BJ (cell line): Measurements from ENCODE around the gene TIAM2. TPM values are rescaled to one million over a fixed set of nuclear protein-coding genes. Genes with fewer than 3 reads are reported as not detected.

ENCODE experiments used
- CTCF ChIA-PET: fragments of 350-600 bp; formaldehyde crosslinking; extraction: SDS; loops from one replicate; lab custom pipeline; 2021; ENCODE audit warnings: antibody characterized with exemption, inconsistent platforms; lab: Yijun Ruan, JAX
- POLR2A ChIA-PET: fragments of 300-600 bp; sonication (Branson Sonifier 250); formaldehyde crosslinking; extraction: SDS; loops from one replicate; lab custom pipeline; 2021; ENCODE audit warnings: antibody characterized with exemption; lab: Charles Lee
- DNase-seq: peaks from one replicate; pipeline ENCODE4 v3.0.0-alpha.2; 2011; ENCODE audit warnings: low read depth
- H3K27me3 ChIP-seq: 2 replicates; pipeline ENCODE4 v1.6.0; 2011; ENCODE audit warnings: low read length; ENCODE audit not compliant: control insufficient read depth, insufficient read depth
- H3K36me3 ChIP-seq: 2 replicates; pipeline ENCODE4 v1.5.1; 2011; ENCODE audit warnings: low read length; ENCODE audit not compliant: control insufficient read depth, insufficient read depth
- H3K4me3 ChIP-seq: 2 replicates; pipeline ENCODE4 v1.5.1; 2011; ENCODE audit warnings: low read depth, mild to moderate bottlenecking, control low read depth, low read length
- CTCF ChIP-seq: IDR thresholded peaks from 2 replicates; pipeline ENCODE4 v1.5.1; 2011; ENCODE audit warnings: low read depth, mild to moderate bottlenecking, control low read depth, inconsistent platforms, low read length, moderate library complexity; ENCODE audit not compliant: insufficient read depth
- polyA plus RNA-seq: library from polyadenylated mRNA; depleted of rRNA; stranded (reverse); fragments of >200 nt; gene quantifications from 2 replicates; pipeline ENCODE4 v1.2.3, GENCODE V29; 2011

Gene TIAM2
- polyA plus RNA-seq, 1 experiment: 4.6 TPM

GRCh38 chr6:155232848-155233247 is 237.7 kb downstream of the TIAM2 start:
- no peak for TF ChIP-seq CTCF
- CTCF ChIA-PET: interaction anchor here (0.6 to 1.1 kb wide), 3 partner anchors 20 to 57 kb away, joined by 3 read pairs; no protein-coding TSS in a partner anchor
- Histone ChIP-seq H3K4me3 (no peak overlapping the region), H3K36me3 (no peaks in the 10 kb centered on the region), H3K27me3 (no peaks in the 10 kb centered on the region)
- DNase-seq: no peak
- POLR2A ChIA-PET: no interaction called here

GRCh38 chr6:155234167-155234566 is 239.1 kb downstream of the TIAM2 start:
- DNase-seq: no peak
- TF ChIP-seq CTCF: no peak
- Histone ChIP-seq H3K4me3 (no peak overlapping the region), H3K27me3 (no peaks in the 10 kb centered on the region), H3K36me3 (no peaks in the 10 kb centered on the region)
- CTCF ChIA-PET: interaction anchor here (3.7 kb wide), 1 partner anchor 14 kb away, joined by 12 read pairs; no protein-coding TSS in a partner anchor
- POLR2A ChIA-PET: no interaction called here

GRCh38 chr6:155234687-155235086 is 239.6 kb downstream of the TIAM2 start:
- Histone ChIP-seq H3K4me3 (no peak overlapping the region), H3K27me3 (no peaks in the 10 kb centered on the region), H3K36me3 (no peaks in the 10 kb centered on the region; the same call in 1 of the 2 replicates)
- no peak for TF ChIP-seq CTCF
- CTCF ChIA-PET: interaction anchor here (1.3 to 3.7 kb wide), 2 partner anchors 10 to 13 kb away, joined by 3 to 12 read pairs; no protein-coding TSS in a partner anchor
- POLR2A ChIA-PET: no interaction called here
- no peak for DNase-seq

- Histone ChIP-seq H3K27me3 (no peaks in the 10 kb centered on the region), H3K4me3 (no peak overlapping the region), H3K36me3 (no peaks in the 10 kb centered on the region; the same call in 1 of the 2 replicates)
- POLR2A ChIA-PET: no interaction called here
- DNase-seq: no peak
- TF ChIP-seq CTCF: no peak
- CTCF ChIA-PET: interaction anchor here (1.3 to 3.7 kb wide), 2 partner anchors 11 to 13 kb away, joined by 3 to 12 read pairs; no protein-coding TSS in a partner anchor
Measured at GRCh38 chr6:155235087-155235486, 240.0 kb downstream of the TIAM2 start.

- POLR2A ChIA-PET: no interaction called here
- CTCF ChIA-PET: interaction anchor here (1.0 to 1.6 kb wide), 2 partner anchors 9 to 370 kb away, joined by 3 to 5 read pairs; no protein-coding TSS in a partner anchor
- DNase-seq: no peak
- Histone ChIP-seq H3K4me3 (no peak overlapping the region), H3K36me3 (no peaks in the 10 kb centered on the region; the same call in 1 of the 2 replicates), H3K27me3 (no peaks in the 10 kb centered on the region)
- no peak for TF ChIP-seq CTCF
Measured at GRCh38 chr6:155237613-155238012, 242.5 kb downstream of the TIAM2 start.
